Stimulated activated CD8-positive, alpha-beta memory T cell treated with anti-CD3 and anti-CD28 coated beads, Interleukin-15, amount 100 ng/mL, for 48 hours (primary cell): Measurements from ENCODE around the gene RAPGEF2.

ENCODE experiments used
- DNase-seq, 2 donors: peaks; one replicate each; pipeline ENCODE4 v3.0.0-alpha.2; 2020; ENCODE audit warnings: low read depth in 2 of 2

The RAPGEF2 gene

DNA sequence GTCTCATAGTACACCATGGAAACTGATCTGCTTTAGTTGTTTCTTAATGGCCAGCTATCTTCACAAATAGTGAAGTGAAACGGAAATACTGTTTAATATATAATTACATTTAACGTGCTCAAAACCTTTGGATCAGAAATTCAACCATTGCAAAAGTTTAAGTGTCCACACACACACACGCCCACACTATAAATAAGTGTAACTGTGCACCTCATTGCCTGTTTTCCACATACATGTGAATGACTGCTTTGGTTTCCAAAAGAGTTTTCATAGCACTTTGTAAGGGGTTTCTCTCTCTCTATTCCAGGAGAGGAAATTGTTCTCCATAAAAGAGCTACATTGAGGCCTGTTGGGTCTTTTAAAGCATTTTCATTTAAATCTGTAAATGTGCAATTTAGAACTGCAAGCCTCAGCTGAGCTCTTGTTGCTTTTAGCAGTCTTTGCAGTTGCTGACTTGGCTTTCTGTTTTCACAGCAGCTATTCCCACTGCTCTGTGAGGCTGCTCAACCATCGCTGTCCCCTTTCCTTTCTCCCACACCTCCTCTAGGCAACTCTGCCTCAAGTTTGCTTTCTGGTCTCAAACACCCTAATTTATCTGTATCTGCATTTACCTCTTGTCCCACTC is 94.5 kb downstream of the RAPGEF2 start:
- DNase-seq, result no peak

DNA sequence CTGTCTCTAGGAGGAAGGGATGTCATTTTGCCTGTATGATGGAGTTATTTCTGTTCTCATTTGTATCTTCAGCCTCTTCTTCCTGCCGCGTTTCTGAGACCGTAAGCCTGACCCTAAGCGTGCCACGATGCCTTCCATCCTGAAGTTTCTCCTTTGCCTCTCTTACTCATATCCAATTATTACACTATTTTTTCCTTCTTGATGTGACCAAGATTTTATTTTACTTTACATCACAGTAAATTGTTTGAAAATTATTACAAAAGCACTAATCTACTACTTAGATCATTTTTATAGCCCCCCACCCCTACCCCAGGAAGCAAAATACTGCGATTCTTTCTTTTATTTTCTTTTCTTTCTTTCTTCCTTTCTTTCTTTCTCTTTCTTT is 95.0 kb downstream of the RAPGEF2 start:
- no peak for DNase-seq

DNA sequence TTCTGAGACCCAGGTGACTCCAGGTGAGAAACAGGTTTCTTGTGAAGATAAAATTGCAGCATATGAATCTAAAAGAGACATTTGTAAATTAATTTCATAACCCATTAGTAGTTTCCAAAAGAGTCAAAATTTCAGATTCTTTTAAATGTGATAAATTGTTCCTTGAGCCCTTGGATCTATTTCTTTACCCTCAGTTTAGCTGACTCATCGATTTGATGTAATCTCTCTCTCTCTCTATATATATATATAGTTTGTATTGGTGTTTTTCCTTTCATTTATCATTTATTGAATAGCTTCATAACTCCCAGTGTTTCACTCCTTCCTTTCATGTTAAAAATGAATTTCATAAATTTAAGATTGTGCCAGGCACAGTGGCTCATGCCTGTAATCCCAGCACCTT is 96.9 kb downstream of the RAPGEF2 start:
- no peak for DNase-seq

DNA sequence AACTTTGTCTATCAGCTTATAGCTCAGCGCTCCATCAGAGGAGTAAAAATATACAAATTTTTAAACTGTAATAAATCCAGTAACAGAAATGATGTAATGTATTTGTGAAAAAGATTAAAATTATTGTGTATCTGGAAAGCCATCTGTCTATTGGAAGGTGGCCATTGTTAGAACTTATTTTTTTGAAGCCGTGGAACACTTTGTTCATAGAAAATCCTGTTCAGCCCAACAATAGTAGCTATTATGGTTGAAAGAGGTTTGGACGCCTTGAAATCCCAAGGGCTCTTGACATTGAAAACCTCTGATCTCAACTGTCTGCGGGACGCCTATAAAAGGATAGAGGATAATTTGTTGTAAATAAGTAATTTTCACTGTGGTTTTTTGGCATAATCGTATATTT is 98.3 kb downstream of the RAPGEF2 start:
- no peak for DNase-seq

DNA sequence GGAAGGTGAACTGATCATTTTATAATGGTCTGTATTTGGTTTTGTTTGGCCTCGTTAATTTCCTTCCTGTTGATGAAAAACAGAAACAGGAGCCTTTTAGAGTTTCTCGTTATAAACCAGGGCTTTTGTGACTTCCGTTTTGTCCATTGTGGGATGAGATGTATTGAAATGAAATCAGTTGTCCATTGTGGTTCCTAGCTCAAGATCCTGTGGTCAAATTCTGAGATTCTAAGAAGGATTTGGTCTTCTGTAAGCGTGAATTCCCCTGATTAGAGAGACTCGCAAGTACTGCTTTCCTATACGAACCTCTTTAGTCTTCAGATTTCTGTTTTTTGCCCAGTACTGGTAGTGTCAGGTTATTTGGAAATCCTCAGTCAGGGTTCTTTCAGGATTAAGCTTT is 101.7 kb downstream of the RAPGEF2 start:
- no peak for DNase-seq

DNA sequence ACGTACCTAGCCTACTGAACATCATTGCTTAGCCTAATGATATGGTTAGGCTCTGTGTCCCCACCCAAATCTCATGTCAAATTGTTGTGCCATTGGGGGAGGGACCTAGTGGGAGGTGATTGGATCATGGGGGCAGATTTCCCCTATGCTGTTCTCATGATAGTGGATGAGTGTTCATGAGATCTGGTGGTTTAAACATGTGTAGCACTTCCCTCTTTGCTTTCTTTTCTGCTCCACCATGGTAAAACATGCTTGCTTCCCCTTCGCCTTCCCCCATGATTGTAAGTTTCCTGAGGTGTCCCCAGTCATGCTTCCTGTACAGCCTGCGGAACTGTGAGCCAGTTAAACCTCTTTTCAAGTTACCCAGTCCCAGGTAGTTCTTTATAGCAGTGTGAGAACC is 102.6 kb downstream of the RAPGEF2 start:
- DNase-seq, result no peak

DNA sequence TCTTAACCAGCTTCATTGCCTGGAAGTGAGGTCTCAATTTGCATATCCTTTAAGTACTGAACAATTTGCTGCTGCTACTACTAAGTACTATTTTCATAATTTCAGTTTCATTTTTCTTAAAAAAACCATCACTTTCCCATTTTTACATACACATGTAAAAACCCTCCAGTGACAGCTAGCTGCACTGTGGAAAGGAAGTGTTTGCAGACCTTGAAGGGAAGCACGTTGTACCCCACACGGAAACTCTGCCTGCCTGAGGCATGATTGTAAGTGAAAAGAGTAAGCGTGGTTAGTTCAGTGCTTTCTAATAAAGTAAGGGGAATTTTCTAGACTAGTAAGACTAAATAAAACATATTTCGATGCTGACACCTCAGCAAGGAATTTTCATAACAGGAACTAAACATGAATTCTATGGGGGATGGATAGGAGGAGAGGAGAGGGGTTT is 103.6 kb downstream of the RAPGEF2 start:
- peak; percentile 31 to 41 for DNase-seq

DNA sequence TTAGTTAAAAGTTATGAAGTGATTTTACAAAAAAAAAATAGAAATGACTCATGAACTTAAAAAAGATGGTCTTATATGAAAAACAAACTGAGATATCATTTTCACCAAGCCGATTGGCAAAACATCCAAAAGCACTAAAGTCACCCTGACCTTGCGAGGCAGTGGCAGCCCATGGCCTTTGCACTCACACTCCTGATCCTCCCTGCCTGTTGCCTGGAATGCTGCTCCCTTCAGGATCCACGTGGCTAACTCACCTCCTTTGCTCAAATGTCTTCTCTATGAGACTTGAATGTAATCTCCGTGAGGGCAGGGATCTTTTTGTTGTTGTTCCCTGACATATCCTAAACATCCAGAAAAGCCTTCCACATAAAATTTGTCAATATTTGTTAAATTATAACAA is 106.4 kb downstream of the RAPGEF2 start:
- DNase-seq, result no peak

DNA sequence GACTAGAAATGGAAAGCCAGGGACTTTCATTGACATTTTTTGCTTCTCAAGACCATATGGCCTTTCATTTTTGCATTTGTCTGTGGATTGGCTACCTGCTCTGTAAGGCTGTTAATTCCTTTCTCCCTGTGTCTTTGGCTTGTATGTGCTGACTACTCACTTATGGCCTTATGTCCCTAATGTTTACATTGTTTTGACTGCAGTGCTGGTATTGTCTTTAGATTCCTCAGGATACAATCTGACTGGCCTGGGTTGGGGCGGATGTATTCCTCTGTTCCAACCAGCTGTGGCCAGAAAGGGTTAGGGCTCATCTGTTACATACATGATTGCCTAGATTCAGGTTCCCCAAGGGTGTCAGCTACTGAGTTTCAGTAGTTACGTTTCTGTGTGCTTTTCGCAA is 108.1 kb downstream of the RAPGEF2 start:
- no peak for DNase-seq

DNA sequence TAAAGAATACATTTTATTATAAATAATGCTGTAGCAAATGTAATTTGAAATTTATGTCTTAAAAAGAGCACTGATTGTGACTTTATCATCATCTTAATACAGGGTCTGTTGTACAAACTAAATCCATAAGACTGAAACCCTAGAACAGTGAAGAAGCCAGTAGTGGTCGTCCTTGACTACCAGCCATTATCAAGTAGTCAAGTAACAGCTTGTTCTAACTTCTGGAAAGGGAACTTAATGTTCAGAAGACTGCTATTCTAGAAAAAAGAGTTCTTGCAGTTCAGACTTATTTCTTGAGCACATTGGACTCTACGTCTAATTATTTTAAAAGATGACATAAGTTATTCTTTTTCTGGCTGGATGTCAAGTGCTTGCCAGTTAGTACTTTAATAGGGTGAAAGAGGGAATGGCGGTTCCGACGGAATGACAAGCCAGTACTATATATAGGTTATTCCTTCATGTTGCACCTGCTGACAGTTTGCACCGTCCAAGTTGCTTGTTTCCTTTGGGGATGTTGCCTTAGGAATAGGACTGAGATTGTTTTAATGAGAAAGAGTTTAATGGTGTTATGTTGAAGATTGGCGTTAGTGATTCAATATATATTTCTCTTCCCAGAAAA is 109.9 kb downstream of the RAPGEF2 start:
- DNase-seq, result no peak

DNA sequence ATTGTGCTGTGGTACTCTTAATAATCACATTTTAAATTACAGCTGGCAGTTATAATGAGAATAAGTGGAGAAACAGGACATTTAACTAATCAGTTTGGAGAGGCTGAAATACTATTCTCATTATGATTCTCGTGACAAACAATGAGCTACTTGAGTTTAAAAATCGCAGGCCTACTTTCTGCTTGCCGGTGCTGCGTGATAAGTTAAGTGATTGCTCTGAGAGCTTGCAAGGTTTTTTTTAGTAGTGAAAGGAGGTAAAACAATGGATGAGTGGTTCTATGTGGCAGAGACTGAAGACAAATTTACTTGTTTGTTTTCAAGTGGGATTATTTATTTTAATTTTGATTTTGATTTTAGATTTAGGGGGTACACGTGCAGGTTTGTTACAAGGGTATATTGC is 114.0 kb downstream of the RAPGEF2 start:
- no peak for DNase-seq

DNA sequence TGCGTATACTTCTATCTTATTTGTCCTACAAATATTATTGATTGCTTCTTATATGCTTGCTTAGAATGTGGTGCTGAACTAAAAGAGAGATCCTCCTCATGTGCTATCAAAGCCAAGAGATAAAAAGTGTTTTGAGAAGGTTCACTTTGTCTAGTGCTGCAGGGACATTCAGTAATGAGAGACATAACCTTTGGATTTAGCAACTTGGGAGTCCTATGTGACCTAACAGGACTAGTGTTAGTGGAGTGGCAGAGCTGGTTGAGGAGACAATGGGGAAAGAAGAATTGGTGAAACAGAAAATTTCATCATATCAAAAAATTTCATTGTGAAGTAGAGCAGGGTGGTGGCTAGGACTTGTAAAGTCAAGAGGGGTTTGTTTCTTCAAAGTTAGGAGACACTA is 117.0 kb downstream of the RAPGEF2 start:
- DNase-seq, result no peak

DNA sequence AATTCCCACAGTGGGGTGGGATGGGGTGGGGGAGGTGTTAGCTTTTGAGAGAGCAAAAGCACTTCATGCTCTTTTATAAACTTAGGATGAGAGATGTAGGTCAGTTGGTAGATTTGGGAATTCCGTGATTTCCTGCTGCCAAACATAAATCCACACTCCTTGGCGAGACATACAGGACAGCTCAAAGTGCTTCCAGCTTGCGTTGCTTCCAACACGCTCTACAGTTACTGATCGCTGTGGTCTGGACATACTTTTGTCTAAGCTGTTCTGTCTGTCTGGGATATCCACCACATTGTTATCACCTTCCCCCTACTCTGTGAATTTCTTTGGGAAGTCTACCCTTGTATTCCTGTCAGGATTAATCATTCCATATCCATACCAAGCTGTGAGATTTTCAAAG is 117.5 kb downstream of the RAPGEF2 start:
- DNase-seq, result no peak

DNA sequence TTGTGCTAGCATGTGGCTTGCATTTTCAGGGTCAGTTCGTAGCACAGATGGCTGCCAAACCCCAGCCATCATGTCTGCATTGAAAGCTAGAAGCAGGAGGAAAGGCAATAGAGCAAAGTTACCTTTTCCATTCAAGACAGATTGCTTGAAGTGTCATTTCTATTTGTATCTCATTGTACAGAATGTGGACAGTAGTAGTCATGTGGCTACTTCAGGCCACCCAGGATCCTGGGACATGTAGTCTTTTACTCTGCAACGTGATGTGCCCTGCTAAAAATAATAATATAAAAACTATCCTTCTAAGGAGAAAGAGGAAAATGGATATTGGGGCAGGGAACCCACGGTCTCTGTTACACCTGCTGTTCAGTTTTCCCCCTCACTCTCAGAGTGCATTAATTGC is 118.4 kb downstream of the RAPGEF2 start:
- no peak for DNase-seq

DNA sequence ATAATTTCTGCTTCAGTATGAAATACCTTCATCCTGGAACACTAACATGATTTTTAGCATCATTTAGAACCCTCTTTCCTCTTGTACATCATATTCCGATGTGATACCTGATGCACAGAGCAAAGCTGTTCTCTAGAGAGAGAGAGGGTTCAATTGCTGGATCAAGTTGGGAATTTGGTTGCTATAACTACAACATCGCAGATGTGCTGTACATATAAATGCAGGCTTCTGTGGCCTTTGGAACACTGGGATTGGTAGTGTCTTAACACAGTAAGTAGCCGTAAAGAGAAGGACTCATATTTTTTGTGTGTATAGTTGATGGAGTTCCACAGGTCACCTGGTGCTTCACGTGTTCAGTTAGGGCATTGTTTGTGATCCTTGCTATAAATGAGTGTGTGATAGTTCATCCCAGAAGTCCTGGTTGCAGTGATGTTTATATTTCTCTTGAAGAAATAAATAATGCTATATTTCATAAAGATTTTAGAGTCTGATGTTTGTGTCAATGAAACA is 119.2 kb downstream of the RAPGEF2 start:
- DNase-seq, result no peak

DNA sequence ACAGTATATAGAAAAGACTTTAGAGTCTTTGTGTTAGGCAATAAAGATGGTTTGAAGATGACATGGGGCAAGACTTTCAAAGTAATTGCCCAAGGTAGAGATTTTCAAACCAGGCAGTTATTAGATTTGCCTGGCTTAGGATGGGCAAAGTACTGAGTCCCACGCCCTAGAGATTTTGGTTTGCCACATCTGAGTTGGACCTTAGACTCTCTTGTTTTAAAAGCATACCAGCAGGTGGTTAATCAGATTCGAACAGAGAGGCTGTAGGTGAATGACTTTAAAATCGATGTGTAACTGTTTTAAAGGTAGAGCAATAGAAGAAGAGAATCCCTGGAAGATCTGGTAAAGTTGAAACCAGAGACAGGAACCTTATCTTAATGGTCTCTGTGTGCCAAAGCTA is 121.5 kb downstream of the RAPGEF2 start:
- DNase-seq, result no peak

DNA sequence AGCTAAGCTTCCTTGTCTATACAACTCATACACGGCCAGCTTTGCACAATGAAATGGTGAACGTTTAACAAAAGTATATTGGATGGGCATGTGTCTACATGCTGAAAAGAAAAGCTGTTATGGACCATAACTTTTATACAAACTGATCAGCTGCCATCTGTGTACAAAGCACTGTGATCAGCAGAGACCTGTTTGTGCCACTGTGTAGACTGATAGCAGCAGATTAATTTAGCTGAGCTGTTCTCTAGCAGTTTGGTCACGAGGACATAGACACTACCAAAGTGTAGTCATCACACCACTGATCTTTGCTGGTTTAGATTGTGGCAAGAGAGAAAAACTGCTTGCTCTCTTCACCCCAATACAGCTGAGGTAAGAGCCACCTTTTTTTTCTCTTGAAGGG is 124.5 kb downstream of the RAPGEF2 start:
- DNase-seq, result no peak

DNA sequence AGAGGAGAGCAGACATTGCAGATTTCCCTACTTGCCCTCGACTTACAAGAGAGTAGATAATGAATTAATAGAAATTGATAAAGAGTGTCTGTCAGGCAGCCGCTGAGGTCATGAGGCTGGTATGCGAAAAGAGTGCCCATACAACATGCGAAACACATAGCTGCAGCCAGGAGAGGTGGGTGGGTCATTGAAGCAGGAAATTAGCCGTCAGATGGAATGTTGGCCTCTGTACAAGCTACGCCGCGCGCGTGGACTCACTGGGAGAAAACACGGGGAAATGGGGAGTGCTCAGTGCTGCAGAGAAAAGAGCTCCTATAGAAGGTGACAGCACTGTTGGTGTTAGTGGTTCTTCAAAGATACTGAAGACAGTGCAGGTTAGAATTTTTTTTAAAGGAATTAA is 125.1 kb downstream of the RAPGEF2 start:
- no peak for DNase-seq

DNA sequence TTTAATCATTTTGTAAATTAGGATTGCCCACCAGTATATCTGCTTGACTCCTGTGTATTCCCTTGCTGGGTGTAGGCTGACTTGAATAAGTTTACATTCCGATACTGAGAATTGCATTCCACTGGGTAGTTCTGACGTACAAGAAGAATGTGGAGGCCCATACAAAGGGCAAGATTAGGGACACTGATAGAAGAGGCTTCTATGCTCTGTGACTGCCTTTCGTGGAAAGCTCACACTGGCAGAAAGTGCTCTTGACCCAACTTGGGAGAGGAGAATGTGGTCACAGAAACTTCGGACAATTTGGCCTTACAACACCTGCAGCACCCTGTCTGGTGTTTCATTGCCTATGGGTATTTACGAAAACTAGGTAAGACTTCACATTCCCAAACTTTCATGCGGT is 126.3 kb downstream of the RAPGEF2 start:
- DNase-seq, result no peak

DNA sequence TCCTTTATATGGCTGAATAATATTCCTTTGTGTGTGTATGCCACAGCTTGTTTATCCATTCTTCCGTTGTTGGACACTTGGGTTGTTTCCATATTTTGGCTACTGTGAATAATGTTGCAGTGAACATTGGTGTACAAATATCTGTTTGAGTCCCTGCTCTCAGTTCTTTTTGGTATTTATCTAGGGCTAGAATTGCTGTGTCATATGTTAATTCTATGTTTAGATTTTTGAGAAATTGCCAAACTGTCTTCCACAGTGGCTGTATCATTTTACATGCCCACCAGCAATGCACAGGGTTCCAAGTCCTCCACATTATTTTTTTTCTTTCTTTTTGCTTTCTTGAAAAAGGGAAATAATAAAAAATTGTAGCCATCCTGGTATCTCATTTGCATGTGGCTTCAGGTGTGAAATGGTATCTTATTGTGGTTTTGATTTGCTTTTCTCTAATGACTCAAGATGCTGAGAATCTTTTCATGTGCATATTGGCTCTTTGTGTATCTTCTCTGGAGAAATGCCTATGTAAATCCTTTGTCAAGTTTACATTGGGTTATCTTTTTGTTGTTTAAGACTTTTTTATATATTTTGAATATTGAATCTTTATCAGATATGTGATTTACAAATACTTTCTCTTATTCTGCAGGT is 129.7 kb downstream of the RAPGEF2 start:
- no peak for DNase-seq

DNA sequence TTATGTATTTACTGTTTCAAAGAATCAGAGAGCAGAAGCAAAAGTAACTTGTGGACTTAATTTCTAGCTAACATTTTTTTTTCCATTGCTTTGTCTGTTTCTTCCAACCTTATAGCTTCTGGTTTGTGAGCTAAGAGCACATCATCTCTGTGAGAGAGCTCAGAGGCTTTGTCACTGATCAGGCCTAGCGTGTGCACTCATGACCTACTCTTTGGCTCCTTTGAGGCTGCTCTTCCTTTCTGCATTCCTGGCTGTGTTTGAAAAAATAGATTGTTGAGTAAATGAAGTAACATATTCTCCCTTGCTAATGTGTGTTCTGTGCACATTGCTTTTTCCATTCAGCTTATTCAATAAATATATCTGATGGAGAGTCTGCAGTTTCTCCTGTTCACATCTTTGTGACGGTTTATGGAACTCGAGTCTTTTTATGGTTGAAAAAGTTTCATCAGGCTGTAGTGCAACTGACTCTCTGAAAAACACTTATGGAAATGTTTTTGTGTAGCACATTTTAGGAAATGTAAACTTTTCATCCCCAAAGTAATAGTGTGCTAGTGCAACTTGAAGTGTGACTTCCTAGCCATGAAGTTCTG is 133.0 kb downstream of the RAPGEF2 start:
- no peak for DNase-seq

DNA sequence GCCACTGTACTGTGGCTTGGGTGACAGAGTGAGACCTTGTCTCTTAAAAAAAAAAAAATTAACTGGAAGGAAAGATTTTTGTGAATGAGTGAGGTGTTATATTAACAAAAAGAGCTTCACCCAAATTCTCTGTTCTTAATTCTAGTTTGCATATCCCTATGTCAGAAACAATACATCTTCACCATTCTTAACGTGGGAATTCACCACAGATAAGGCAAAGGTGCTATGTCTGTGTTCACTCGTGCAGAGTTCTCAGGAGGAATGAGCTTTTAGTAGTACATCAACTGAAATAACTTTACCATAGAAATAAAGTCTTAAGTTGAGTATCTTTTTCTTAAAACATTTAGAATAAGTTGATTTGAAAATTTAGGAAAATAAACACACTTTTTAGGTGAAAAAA is 135.1 kb downstream of the RAPGEF2 start:
- DNase-seq, result no peak

DNA sequence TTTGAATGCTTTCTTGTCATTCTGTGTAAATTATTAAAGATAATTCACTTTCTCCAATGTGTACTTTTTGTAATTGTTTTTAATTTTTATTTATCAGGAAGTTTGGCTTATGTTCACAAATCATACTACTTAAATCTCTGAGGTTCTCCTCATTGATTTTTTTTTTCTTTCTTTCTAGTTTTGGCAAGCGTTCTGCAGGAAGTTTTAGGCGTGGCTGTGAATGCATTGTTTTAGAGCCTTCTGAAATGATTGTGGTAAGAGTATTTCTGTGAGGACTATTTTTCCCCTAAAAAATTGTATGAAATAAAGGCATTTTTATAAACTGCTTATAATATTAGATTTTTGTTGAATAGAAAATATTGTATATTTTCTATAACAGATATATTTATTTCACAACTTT is 135.8 kb downstream of the RAPGEF2 start:
- DNase-seq, result no peak
